Activated CD4-positive, CD25-positive, alpha-beta regulatory T cell treated with anti-CD3 and anti-CD28 coated beads, Interleukin-2, amount 50 U/mL, for 16 hours (primary cell): ENCODE measurements around the gene TEK.
"Not testable (repeated sequence)": the region's sequence is repeated elsewhere in the genome, so short reads cannot be mapped to it uniquely, and the experiment has no call there.

ENCODE experiments used
- DNase-seq: peaks from one replicate; pipeline ENCODE4 v3.0.0-alpha.2; 2020; ENCODE audit warnings: low read depth, low spot score

TEK gene

GRCh38 chr9:27108981-27109541 lies at the start of gene TEK:
TSS of gene TEK (plus strand) at chr9:27109225. CDS start at chr9:27109591, 366 bp downstream.
- no peak for DNase-seq

- no peak for DNase-seq
Measured at GRCh38 chr9:27059412-27059811, 49.6 kb upstream of the TEK start.

GRCh38 chr9:27059907-27060306 lies 49.1 kb upstream of the TEK start:
- DNase-seq: no peak

GRCh38 chr9:27065288-27065687 lies 43.7 kb upstream of the TEK start:
- no peak for DNase-seq

- no peak for DNase-seq
Measured at GRCh38 chr9:27073841-27074728, 34.9 kb upstream of the TEK start.

GRCh38 chr9:27078685-27079084 lies 30.3 kb upstream of the TEK start:
- no peak for DNase-seq

GRCh38 chr9:27085456-27085855 lies 23.6 kb upstream of the TEK start:
- DNase-seq: no peak

GRCh38 chr9:27086818-27087680 lies 22.0 kb upstream of the TEK start:
- DNase-seq: no peak

GRCh38 chr9:27088981-27089380 lies 20.0 kb upstream of the TEK start:
- no peak for DNase-seq

GRCh38 chr9:27089706-27090105 lies 19.3 kb upstream of the TEK start:
- DNase-seq: no peak

GRCh38 chr9:27090231-27090630 lies 18.8 kb upstream of the TEK start:
- no peak for DNase-seq

- no peak for DNase-seq
Measured at GRCh38 chr9:27090711-27091110, 18.3 kb upstream of the TEK start.

GRCh38 chr9:27092496-27092895 lies 16.5 kb upstream of the TEK start:
- DNase-seq: not testable (repeated sequence)

GRCh38 chr9:27093384-27094067 lies 15.5 kb upstream of the TEK start:
- DNase-seq: not testable (repeated sequence)

GRCh38 chr9:27094640-27095298 lies 14.3 kb upstream of the TEK start:
- no peak for DNase-seq

- DNase-seq: no peak
Measured at GRCh38 chr9:27107241-27107640, 1.8 kb upstream of the TEK start.

- no peak for DNase-seq
Measured at GRCh38 chr9:27109621-27110020, 596 bp downstream of the TEK start.

GRCh38 chr9:27110181-27110580 lies 1.2 kb downstream of the TEK start:
- DNase-seq: no peak

GRCh38 chr9:27112235-27112634 lies 3.2 kb downstream of the TEK start:
- no peak for DNase-seq

GRCh38 chr9:27117489-27118135 lies 8.6 kb downstream of the TEK start:
- no peak for DNase-seq

- no peak for DNase-seq
Measured at GRCh38 chr9:27118916-27119315, 9.9 kb downstream of the TEK start.
